ENCODE measurements around the gene FSTL3. TPM values are rescaled to one million over a fixed set of nuclear protein-coding genes. Genes with fewer than 3 reads are reported as not detected.

FSTL3 gene
- total RNA-seq, 4 donors from 2014 or later = 582 to 977 (median 642) TPM

GRCh38 chr19:641702-642101, 34.5 kb upstream of the FSTL3 start:
- H3K27ac ChIP-seq = peak overlapping the region in 1 of 4 donors; percentile 37

GRCh38 chr19:642767-643727, 33.1 kb upstream of the FSTL3 start:
- WGBS, 2 donors = 71 to 78% methylated on average over 30 to 52 of the region's 70 CpGs
- Histone ChIP-seq H3K27me3 (no peaks in the 10 kb centered on the region), H3K36me3 (peaks cover 0 to 49% (median 16%) of the 10 kb centered on the region in 3 donors), H3K9me3 (no peaks in the 10 kb centered on the region), H3K4me3 (no peak overlapping the region), H3K27ac (no peak overlapping the region), H3K4me1 (peaks cover 0 to 16% (median 10%) of the 10 kb centered on the region in 4 donors)
- no peak for DNase-seq (ENCODE audit: low spot score in 2 of 2)
- no peak for TF ChIP-seq CTCF (IDR thresholded peaks at IDR 0.05)

More at GRCh38 chr19:641702-642101, 34.5 kb upstream of the FSTL3 start:
- Histone ChIP-seq H3K9me3 (no peaks in the 10 kb centered on the region), H3K27me3 (no peaks in the 10 kb centered on the region), H3K4me1 (peaks cover 0 to 16% (median 10%) of the 10 kb centered on the region in 4 donors), H3K4me3 (no peak overlapping the region), H3K36me3 (peaks cover 0 to 36% (median 3%) of the 10 kb centered on the region in 3 donors)
- TF ChIP-seq EP300 (IDR thresholded peaks at IDR 0.05) (no peak), POLR2A (IDR thresholded peaks at IDR 0.05) (no peak), CTCF (IDR thresholded peaks at IDR 0.05) (no peak)
- DNase-seq (ENCODE audit: low spot score in 2 of 2) = no peak
- WGBS, 2 donors = 74 to 80% methylated on average over 15 to 17 of the region's 17 CpGs

- no peak overlapping the region for H3K27ac ChIP-seq
- WGBS, 2 donors = 86 to 87% methylated on average over 24 of the region's 24 CpGs
- no peaks in the 10 kb centered on the region for H3K9me3 ChIP-seq
- no peak for DNase-seq (ENCODE audit: low spot score in 2 of 2)
- no peak overlapping the region for H3K4me3 ChIP-seq
- no peaks in the 10 kb centered on the region for H3K27me3 ChIP-seq
- TF ChIP-seq EP300 (IDR thresholded peaks at IDR 0.05) (no peak), POLR2A (IDR thresholded peaks at IDR 0.05) (no peak), CTCF (IDR thresholded peaks at IDR 0.05) (no peak)
- H3K4me1 ChIP-seq = peaks cover 0 to 12% (median 8%) of the 10 kb centered on the region in 4 donors
- peaks cover 0 to 56% (median 22%) of the 10 kb centered on the region in 3 donors for H3K36me3 ChIP-seq
These were observed 32.5 kb upstream of the FSTL3 start for GRCh38 chr19:643736-644135.

GRCh38 chr19:644363-644762, 31.8 kb upstream of the FSTL3 start:
- Histone ChIP-seq H3K36me3 (peaks cover 0 to 62% (median 26%) of the 10 kb centered on the region in 3 donors), H3K27me3 (no peaks in the 10 kb centered on the region), H3K27ac (peak overlapping the region in 1 of 4 donors; percentile 6), H3K4me3 (no peak overlapping the region), H3K9me3 (no peaks in the 10 kb centered on the region), H3K4me1 (peaks cover 0 to 6% (median 2%) of the 10 kb centered on the region in 4 donors)
- no peak for DNase-seq (ENCODE audit: low spot score in 2 of 2)
- TF ChIP-seq EP300 (IDR thresholded peaks at IDR 0.05) (no peak), POLR2A (IDR thresholded peaks at IDR 0.05) (no peak), CTCF (IDR thresholded peaks at IDR 0.05) (no peak)
- 60 to 75% methylated on average over 9 to 23 of the region's 28 CpGs for WGBS, 2 donors

GRCh38 chr19:644789-645188, 31.4 kb upstream of the FSTL3 start:
- DNase-seq (ENCODE audit: low spot score in 2 of 2) = no peak
- Histone ChIP-seq H3K9me3 (no peaks in the 10 kb centered on the region), H3K27ac (peak overlapping the region in 1 of 4 donors; percentile 6), H3K27me3 (no peaks in the 10 kb centered on the region), H3K4me3 (no peak overlapping the region), H3K4me1 (peaks cover 0 to 6% (median 2%) of the 10 kb centered on the region in 4 donors), H3K36me3 (peaks cover 0 to 67% (median 28%) of the 10 kb centered on the region in 3 donors)
- TF ChIP-seq POLR2A (IDR thresholded peaks at IDR 0.05) = no peak
- no peak for TF ChIP-seq EP300 (IDR thresholded peaks at IDR 0.05)
- no peak for TF ChIP-seq CTCF (IDR thresholded peaks at IDR 0.05)
- WGBS, 2 donors = 86% methylated on average over 12 of the region's 14 CpGs; no CpG with 5 or more reads in 1 of the 2 donors

Measured in tibial nerve (tissue), 4 donors.